ENCODE measurements around the gene ZNF317. TPM values are rescaled to one million over a fixed set of nuclear protein-coding genes. Genes with fewer than 3 reads are reported as not detected.

The ZNF317 gene
- total RNA-seq (2021; ENCODE audit: unreplicated experiment) (39.3 TPM), Bru-seq, nascent RNA (percentile 94 among the genes with signal in this experiment), BruChase-seq, experiment 1, labeled RNA remaining after a 2-hour chase (percentile 94 among the genes with signal in this experiment), BruChase-seq, experiment 2, labeled RNA remaining after a 6-hour chase (percentile 88 among the genes with signal in this experiment)
- polyA plus RNA-seq (2012; ENCODE audit: insufficient read length), result 23.5 TPM
- long read RNA-seq, full-length matches to known transcripts, result 24 of 50 reads
- long read RNA-seq, partial matches to known transcripts, result 22 of 50 reads
- long read RNA-seq, other reads (novel, unspliced or antisense), result 4 of 50 reads

DNA sequence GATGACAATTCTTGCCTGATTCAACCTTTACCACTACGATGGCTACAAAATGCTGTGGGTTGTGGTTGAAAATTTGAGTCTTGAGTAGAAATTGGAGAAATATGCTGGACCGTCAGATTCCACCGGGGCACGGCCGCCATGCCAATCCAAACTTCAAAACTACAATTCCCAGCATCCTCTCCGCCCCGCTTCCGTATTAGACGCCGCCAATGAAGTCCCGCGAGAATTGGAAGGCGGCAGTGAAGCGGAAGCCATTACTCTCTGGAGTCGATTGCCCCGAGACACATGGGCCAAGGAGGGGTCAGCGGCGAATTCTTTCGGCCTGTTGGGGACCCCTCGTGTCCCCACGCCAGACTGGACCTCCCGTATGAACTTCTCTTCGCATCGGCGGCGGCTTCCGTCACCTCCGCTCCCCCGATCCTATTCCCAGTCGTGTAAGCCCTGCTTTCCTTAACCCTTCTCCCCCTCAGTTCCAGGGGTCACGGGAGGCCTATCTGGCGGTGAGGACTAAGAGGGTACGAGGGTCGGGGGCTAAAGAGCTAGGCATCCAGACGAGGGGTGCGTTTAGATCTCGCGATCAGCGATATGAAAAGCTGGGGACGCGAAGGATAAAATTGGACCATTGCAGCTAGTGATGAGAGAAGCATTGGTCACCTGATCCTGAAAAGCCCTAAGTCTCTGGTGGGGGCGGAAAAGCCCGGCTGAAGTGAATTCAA, at the start of gene ZNF317:
Gene ZNF317 (plus strand): TSS at position 239 of the 716 bp plus-strand sequence. CDS start 15,620 bp downstream, outside the sequence.
- TF ChIP-seq POLR2AphosphoS5 (IDR thresholded peaks at IDR 0.05; ENCODE audit: low read depth, low read length) (peak; percentile 87), SIN3A (IDR thresholded peaks at IDR 0.05; ENCODE audit: borderline replicate concordance, insufficient read depth, low read depth, low read length) (0 out of 2 replicates have a peak, but pooled peaks have one; percentile 43)
- TF ChIP-seq, protein P1, sequence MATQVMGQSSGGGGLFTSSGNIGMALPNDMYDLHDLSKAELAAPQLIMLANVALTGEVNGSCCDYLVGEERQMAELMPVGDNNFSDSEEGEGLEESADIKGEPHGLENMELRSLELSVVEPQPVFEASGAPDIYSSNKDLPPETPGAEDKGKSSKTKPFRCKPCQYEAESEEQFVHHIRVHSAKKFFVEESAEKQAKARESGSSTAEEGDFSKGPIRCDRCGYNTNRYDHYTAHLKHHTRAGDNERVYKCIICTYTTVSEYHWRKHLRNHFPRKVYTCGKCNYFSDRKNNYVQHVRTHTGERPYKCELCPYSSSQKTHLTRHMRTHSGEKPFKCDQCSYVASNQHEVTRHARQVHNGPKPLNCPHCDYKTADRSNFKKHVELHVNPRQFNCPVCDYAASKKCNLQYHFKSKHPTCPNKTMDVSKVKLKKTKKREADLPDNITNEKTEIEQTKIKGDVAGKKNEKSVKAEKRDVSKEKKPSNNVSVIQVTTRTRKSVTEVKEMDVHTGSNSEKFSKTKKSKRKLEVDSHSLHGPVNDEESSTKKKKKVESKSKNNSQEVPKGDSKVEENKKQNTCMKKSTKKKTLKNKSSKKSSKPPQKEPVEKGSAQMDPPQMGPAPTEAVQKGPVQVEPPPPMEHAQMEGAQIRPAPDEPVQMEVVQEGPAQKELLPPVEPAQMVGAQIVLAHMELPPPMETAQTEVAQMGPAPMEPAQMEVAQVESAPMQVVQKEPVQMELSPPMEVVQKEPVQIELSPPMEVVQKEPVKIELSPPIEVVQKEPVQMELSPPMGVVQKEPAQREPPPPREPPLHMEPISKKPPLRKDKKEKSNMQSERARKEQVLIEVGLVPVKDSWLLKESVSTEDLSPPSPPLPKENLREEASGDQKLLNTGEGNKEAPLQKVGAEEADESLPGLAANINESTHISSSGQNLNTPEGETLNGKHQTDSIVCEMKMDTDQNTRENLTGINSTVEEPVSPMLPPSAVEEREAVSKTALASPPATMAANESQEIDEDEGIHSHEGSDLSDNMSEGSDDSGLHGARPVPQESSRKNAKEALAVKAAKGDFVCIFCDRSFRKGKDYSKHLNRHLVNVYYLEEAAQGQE (IDR thresholded peaks at IDR 0.05; ENCODE audit: insufficient read depth in 1 of 2, low read depth in 2 of 2, low read length in 1 of 2), result no peak
- peak within 1 kb of the TSS; percentile 96 for H3K27ac ChIP-seq (ENCODE audit: low read length)
- in situ Hi-C loops (cut with HindIII; ENCODE audit: low pct_unique_long_range_greater_than_20kb, low sequenced_read_pairs) (no loop called here), intact Hi-C loops (cut with micrococcal nuclease; ENCODE audit: unreplicated experiment) (no loop called here)
- DNase-seq (ENCODE audit: low read depth, low spot score) (peak; percentile 58), ATAC-seq (peak; percentile 96)
- ChIA-PET CTCF (no interaction called here), POLR2A (no interaction called here)
- H3K36me3 ChIP-seq (ENCODE audit: control insufficient read depth, insufficient read depth, low read length), result peaks cover 2% of the 10 kb centered on the region; the same call in 1 of the 2 replicates
- H3K9me3 ChIP-seq (ENCODE audit: control insufficient read depth, insufficient read depth, low read depth, low read length), result peaks cover 24% of the 10 kb centered on the region
- no peaks in the 10 kb centered on the region for H3K27me3 ChIP-seq (ENCODE audit: control insufficient read depth, insufficient read depth, low read length)
- H3K4me1 ChIP-seq (ENCODE audit: control insufficient read depth, insufficient read depth, low read length), result no peaks in the 10 kb centered on the region
- H3K4me3 ChIP-seq (ENCODE audit: low read depth in 2 of 2, low read length in 2 of 2), result peak within 1 kb of the TSS; percentile 97
- BruUV-seq (replicated peaks), result no TSS peak

DNA sequence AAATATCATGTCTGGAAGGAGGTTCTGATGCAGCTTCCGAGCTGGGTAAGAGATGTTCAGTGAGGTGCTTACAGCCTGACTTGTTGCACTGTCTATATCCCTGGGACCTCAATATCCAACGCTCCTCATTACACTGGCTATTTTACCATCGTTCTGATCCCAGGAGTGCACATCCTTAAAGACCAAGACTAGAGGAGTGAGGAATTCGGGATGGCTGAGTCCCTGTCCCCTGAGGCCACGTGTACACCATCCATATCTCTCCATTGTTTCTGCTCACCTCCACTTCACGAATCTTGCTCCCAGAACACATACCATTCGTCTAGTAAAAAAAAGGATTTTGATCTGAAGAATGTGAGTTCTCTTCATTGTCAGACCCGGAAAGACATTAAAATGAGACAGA, 32.8 kb upstream of the ZNF317 start, which contains the start of gene OR7G2:
Gene OR7G2 (minus strand): TSS at position 101 of the 400 bp plus-strand sequence. CDS start 4,232 bp downstream, outside the sequence.
- intact Hi-C loops (cut with micrococcal nuclease; ENCODE audit: unreplicated experiment) (no loop called here), in situ Hi-C loops (cut with HindIII; ENCODE audit: low pct_unique_long_range_greater_than_20kb, low sequenced_read_pairs) (no loop called here)
- ChIA-PET POLR2A (no interaction called here), CTCF (no interaction called here)
- Histone ChIP-seq H3K9me3 (ENCODE audit: control insufficient read depth, insufficient read depth, low read depth, low read length) (no peaks in the 10 kb centered on the region), H3K27ac (ENCODE audit: low read length) (no peak within 1 kb of the TSS), H3K4me1 (ENCODE audit: control insufficient read depth, insufficient read depth, low read length) (no peaks in the 10 kb centered on the region), H3K27me3 (ENCODE audit: control insufficient read depth, insufficient read depth, low read length) (no peaks in the 10 kb centered on the region), H3K4me3 (ENCODE audit: low read depth in 2 of 2, low read length in 2 of 2) (no peak within 1 kb of the TSS), H3K36me3 (ENCODE audit: control insufficient read depth, insufficient read depth, low read length) (no peaks in the 10 kb centered on the region)
- ATAC-seq (no peak), DNase-seq (ENCODE audit: low read depth, low spot score) (no peak)
- BruUV-seq (replicated peaks), result no TSS peak
- TF ChIP-seq, protein P1 (IDR thresholded peaks at IDR 0.05; ENCODE audit: insufficient read depth in 1 of 2, low read depth in 2 of 2, low read length in 1 of 2), result no peak
- TF ChIP-seq SIN3A (IDR thresholded peaks at IDR 0.05; ENCODE audit: borderline replicate concordance, insufficient read depth, low read depth, low read length) (no peak), TCF7L2 (IDR thresholded peaks at IDR 0.05; ENCODE audit: low read depth, low read length) (no peak), POLR2AphosphoS5 (IDR thresholded peaks at IDR 0.05; ENCODE audit: low read depth, low read length) (no peak)
- TF ChIP-seq, protein P2, sequence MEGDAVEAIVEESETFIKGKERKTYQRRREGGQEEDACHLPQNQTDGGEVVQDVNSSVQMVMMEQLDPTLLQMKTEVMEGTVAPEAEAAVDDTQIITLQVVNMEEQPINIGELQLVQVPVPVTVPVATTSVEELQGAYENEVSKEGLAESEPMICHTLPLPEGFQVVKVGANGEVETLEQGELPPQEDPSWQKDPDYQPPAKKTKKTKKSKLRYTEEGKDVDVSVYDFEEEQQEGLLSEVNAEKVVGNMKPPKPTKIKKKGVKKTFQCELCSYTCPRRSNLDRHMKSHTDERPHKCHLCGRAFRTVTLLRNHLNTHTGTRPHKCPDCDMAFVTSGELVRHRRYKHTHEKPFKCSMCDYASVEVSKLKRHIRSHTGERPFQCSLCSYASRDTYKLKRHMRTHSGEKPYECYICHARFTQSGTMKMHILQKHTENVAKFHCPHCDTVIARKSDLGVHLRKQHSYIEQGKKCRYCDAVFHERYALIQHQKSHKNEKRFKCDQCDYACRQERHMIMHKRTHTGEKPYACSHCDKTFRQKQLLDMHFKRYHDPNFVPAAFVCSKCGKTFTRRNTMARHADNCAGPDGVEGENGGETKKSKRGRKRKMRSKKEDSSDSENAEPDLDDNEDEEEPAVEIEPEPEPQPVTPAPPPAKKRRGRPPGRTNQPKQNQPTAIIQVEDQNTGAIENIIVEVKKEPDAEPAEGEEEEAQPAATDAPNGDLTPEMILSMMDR (IDR thresholded peaks at IDR 0.05), result no peak

Measured in Panc1 (cell line).